HepG2 (cell line): ENCODE data around the gene HAGH. TPM values are rescaled to one million over a fixed set of nuclear protein-coding genes. Genes with fewer than 3 reads are reported as not detected.
A peak's percentile ranks its signal among the peaks of the same experiment; 100 is the strongest.

Experiments
- MAZ ChIP-seq, 2 experiments: sonication (generic) in 1 of 2; formaldehyde crosslinking in 1 of 2; IDR thresholded peaks; 2 replicates each; pipeline versions ENCODE4 v1.5.0 to v1.6.1; 2012 to 2020; ENCODE audit warnings: low read depth in 2 of 2, mild to moderate bottlenecking in 2 of 2, borderline replicate concordance in 1 of 2, improper control_type of control experiment in 1 of 2, low read length in 1 of 2, missing genetic modification reagents in 1 of 2, moderate library complexity in 1 of 2
- MBNL3 ChIP-seq: fragments of 250-450 bp; sonication (Bioruptor Pico); conservative IDR thresholded peaks from 2 replicates; pipeline ENCODE4 v1.8.0; 2022; ENCODE audit warnings: mild to moderate bottlenecking, inconsistent platforms
- NFRKB ChIP-seq: fragments of 450-650 bp; IDR thresholded peaks from 2 replicates; pipeline ENCODE4 v1.6.1; 2017
- NRL ChIP-seq: sonication (generic); formaldehyde crosslinking; IDR thresholded peaks from 2 replicates; pipeline ENCODE4 v1.5.0; 2020; ENCODE audit warnings: missing genetic modification reagents, mild to moderate bottlenecking, moderate library complexity, borderline replicate concordance
- SRY ChIP-seq: sonication (generic); formaldehyde crosslinking; IDR thresholded peaks from 2 replicates; pipeline ENCODE4 v1.8.0; 2022; ENCODE audit warnings: mild to moderate bottlenecking, missing genetic modification reagents
- ZNF468 ChIP-seq: sonication (generic); formaldehyde crosslinking; IDR thresholded peaks from 2 replicates; pipeline ENCODE4 v1.8.0; 2022; ENCODE audit warnings: mild to moderate bottlenecking, moderate library complexity, missing genetic modification reagents
- polyA plus RNA-seq, 8 experiments: library from polyadenylated mRNA; depleted of rRNA in 3 of 8; stranded (reverse) in 7 of 8; unstranded in 1 of 8; fragments of >200 nt; fragmentation: Illumina TruSeq in 4 of 8; extraction: Trizol in 4 of 8; gene quantifications; 2 replicates each; pipeline versions ENCODE4 v1.2.1 to v1.2.3, GENCODE V29; 2011 to 2016; ENCODE audit warnings: low read depth in 4 of 8, missing spikeins in 1 of 8, mixed read lengths in 1 of 8; ENCODE audit not compliant: insufficient read depth in 1 of 8
- total RNA-seq, 5 experiments: library from RNA; depleted of rRNA; stranded (reverse); fragments of >200 nt; fragmentation: Illumina TruSeq; extraction: Trizol; gene quantifications; 2 replicates each; pipeline ENCODE4 v1.2.3, GENCODE V29; 2016; ENCODE audit warnings: low read depth in 1 of 5
- TF ChIP-seq, protein P1 (sequence below): fragments of 450-650 bp; IDR thresholded peaks from 2 replicates; pipeline ENCODE4 v1.6.1; 2017; ENCODE audit warnings: mild to moderate bottlenecking
- TF ChIP-seq, protein P2 (sequence below): fragments of 450-650 bp; IDR thresholded peaks from 2 replicates; pipeline ENCODE4 v1.6.1; 2017
- TF ChIP-seq, protein P3 (sequence below): sonication (generic); formaldehyde crosslinking; IDR thresholded peaks from 2 replicates; pipeline ENCODE4 v1.8.0; 2022; ENCODE audit warnings: missing genetic modification reagents, mild to moderate bottlenecking, inconsistent platforms, borderline replicate concordance
- TF ChIP-seq, protein P4 (sequence below), 2 experiments: sonication (generic) in 1 of 2; formaldehyde crosslinking in 1 of 2; IDR thresholded peaks; 2 replicates each; pipeline versions ENCODE4 v1.4.0 to v1.6.1; 2016 to 2020; ENCODE audit warnings: borderline replicate concordance in 1 of 2, low read depth in 1 of 2, mild to moderate bottlenecking in 1 of 2, missing genetic modification reagents in 1 of 2

Gene HAGH
- total and polyA plus RNA-seq, 2 of the 13 experiments (the other 11 are each of a cell fraction or from before 2014, with no cell fraction given): 70.4 to 95.4 TPM

DNA sequence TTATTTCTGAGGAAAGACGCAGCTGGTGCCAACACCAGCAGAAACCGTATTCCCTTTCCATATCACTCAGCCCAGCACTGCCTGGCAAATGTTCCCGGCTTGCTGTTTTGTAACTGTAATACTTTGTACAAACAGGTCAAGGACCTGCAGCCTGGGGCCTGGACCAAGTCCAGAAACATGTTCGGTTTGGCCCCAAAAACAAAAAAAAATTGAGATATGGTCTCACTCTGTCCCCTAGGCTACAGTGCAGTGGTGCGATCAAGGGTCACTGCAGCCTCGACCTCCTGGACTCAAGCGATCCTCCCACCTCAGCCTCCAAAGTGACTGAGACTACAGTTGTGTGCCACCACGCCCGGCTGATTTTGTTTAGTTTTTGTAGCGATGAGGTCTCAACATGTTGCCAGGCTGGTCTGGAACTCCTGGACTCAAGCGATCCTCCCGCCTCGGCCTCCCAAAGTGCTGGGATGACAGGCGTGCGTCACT, 1.2 kb downstream of the HAGH start (continued):
- TF ChIP-seq MBNL3 (CRISPR knock-in tag) (no peak), MAZ (IDR thresholded peaks at IDR 0.05; ENCODE audit: borderline replicate concordance, low read depth, low read length) (no peak), MAZ (CRISPR knock-in tag; IDR thresholded peaks at IDR 0.05; ENCODE audit: low read depth) (no peak), ZNF468 (CRISPR knock-in tag) (no peak), NRL (CRISPR knock-in tag) (peak; percentile 39; the same call in 1 of the 2 replicates), NFRKB (no peak), SRY (CRISPR knock-in tag) (no peak)
- TF ChIP-seq, protein P1, sequence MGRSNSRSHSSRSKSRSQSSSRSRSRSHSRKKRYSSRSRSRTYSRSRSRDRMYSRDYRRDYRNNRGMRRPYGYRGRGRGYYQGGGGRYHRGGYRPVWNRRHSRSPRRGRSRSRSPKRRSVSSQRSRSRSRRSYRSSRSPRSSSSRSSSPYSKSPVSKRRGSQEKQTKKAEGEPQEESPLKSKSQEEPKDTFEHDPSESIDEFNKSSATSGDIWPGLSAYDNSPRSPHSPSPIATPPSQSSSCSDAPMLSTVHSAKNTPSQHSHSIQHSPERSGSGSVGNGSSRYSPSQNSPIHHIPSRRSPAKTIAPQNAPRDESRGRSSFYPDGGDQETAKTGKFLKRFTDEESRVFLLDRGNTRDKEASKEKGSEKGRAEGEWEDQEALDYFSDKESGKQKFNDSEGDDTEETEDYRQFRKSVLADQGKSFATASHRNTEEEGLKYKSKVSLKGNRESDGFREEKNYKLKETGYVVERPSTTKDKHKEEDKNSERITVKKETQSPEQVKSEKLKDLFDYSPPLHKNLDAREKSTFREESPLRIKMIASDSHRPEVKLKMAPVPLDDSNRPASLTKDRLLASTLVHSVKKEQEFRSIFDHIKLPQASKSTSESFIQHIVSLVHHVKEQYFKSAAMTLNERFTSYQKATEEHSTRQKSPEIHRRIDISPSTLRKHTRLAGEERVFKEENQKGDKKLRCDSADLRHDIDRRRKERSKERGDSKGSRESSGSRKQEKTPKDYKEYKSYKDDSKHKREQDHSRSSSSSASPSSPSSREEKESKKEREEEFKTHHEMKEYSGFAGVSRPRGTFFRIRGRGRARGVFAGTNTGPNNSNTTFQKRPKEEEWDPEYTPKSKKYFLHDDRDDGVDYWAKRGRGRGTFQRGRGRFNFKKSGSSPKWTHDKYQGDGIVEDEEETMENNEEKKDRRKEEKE: no peak
- TF ChIP-seq, protein P2, sequence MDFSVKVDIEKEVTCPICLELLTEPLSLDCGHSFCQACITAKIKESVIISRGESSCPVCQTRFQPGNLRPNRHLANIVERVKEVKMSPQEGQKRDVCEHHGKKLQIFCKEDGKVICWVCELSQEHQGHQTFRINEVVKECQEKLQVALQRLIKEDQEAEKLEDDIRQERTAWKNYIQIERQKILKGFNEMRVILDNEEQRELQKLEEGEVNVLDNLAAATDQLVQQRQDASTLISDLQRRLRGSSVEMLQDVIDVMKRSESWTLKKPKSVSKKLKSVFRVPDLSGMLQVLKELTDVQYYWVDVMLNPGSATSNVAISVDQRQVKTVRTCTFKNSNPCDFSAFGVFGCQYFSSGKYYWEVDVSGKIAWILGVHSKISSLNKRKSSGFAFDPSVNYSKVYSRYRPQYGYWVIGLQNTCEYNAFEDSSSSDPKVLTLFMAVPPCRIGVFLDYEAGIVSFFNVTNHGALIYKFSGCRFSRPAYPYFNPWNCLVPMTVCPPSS: no peak
- TF ChIP-seq, protein P3, sequence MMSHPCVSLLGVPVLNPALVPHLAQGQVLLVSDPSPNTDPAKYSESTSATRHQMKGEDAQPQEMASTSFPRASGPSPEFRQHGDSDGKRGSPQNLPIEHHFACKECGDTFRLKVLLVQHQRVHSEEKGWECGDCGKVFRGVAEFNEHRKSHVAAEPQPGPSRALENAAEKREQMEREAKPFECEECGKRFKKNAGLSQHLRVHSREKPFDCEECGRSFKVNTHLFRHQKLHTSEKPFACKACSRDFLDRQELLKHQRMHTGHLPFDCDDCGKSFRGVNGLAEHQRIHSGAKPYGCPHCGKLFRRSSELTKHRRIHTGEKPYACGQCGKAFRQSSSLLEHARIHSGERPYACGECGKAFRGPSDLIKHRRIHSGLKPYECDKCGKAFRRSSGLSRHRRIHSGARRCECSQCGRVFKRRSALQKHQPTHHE (CRISPR knock-in tag): no peak
- TF ChIP-seq, protein P4, sequence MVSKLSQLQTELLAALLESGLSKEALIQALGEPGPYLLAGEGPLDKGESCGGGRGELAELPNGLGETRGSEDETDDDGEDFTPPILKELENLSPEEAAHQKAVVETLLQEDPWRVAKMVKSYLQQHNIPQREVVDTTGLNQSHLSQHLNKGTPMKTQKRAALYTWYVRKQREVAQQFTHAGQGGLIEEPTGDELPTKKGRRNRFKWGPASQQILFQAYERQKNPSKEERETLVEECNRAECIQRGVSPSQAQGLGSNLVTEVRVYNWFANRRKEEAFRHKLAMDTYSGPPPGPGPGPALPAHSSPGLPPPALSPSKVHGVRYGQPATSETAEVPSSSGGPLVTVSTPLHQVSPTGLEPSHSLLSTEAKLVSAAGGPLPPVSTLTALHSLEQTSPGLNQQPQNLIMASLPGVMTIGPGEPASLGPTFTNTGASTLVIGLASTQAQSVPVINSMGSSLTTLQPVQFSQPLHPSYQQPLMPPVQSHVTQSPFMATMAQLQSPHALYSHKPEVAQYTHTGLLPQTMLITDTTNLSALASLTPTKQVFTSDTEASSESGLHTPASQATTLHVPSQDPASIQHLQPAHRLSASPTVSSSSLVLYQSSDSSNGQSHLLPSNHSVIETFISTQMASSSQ (IDR thresholded peaks at IDR 0.05; ENCODE audit: low read depth): no peak
- TF ChIP-seq, protein P4 (CRISPR knock-in tag; IDR thresholded peaks at IDR 0.05; ENCODE audit: borderline replicate concordance): peak; percentile 42; the same call in 1 of the 2 replicates
